ENCODE measurements around the gene MUTYH.

The MUTYH gene

GRCh38 chr1:45359882-45360513, 19.8 kb upstream of the MUTYH start:
- no peaks in the 10 kb centered on the region for H3K36me3 ChIP-seq (ENCODE audit: low read depth)
- no peak overlapping the region for H3K27ac ChIP-seq (ENCODE audit: poor library complexity, severe bottlenecking)
- H3K9me3 ChIP-seq (ENCODE audit: severe bottlenecking): no peaks in the 10 kb centered on the region
- H3K4me1 ChIP-seq (ENCODE audit: insufficient read depth, poor library complexity, severe bottlenecking): peaks cover 10% of the 10 kb centered on the region
- no peaks in the 10 kb centered on the region for H3K27me3 ChIP-seq (ENCODE audit: insufficient read depth, poor library complexity, severe bottlenecking)
- ATAC-seq (ENCODE audit: low read depth) (0 out of 3 replicates have a peak, but pooled peaks have one; percentile 31), DNase-seq (ENCODE audit: low spot score) (no peak)
- peak; percentile 81 for TF ChIP-seq CTCF (IDR thresholded peaks at IDR 0.05; ENCODE audit: poor library complexity, severe bottlenecking)
- no peak overlapping the region for H3K4me3 ChIP-seq (ENCODE audit: severe bottlenecking)

GRCh38 chr1:45356186-45356585, 15.9 kb upstream of the MUTYH start:
- H3K4me3 ChIP-seq (ENCODE audit: severe bottlenecking): no peak overlapping the region
- no peaks in the 10 kb centered on the region for H3K27me3 ChIP-seq (ENCODE audit: insufficient read depth, poor library complexity, severe bottlenecking)
- DNase-seq (ENCODE audit: low spot score) (no peak), ATAC-seq (ENCODE audit: low read depth) (peak; percentile 92)
- H3K27ac ChIP-seq (ENCODE audit: poor library complexity, severe bottlenecking): no peak overlapping the region
- TF ChIP-seq CTCF (IDR thresholded peaks at IDR 0.05; ENCODE audit: poor library complexity, severe bottlenecking): no peak
- H3K9me3 ChIP-seq (ENCODE audit: severe bottlenecking): no peaks in the 10 kb centered on the region
- no peaks in the 10 kb centered on the region for H3K36me3 ChIP-seq (ENCODE audit: low read depth)
- peaks cover 10% of the 10 kb centered on the region for H3K4me1 ChIP-seq (ENCODE audit: insufficient read depth, poor library complexity, severe bottlenecking)

- DNase-seq (ENCODE audit: low spot score) (no peak), ATAC-seq (ENCODE audit: low read depth) (peak; percentile 43; the same call in 2 of the 3 replicates)
- Histone ChIP-seq H3K4me3 (ENCODE audit: severe bottlenecking) (no peak overlapping the region), H3K4me1 (ENCODE audit: insufficient read depth, poor library complexity, severe bottlenecking) (peaks cover 10% of the 10 kb centered on the region), H3K9me3 (ENCODE audit: severe bottlenecking) (no peaks in the 10 kb centered on the region), H3K27ac (ENCODE audit: poor library complexity, severe bottlenecking) (no peak overlapping the region), H3K27me3 (ENCODE audit: insufficient read depth, poor library complexity, severe bottlenecking) (no peaks in the 10 kb centered on the region), H3K36me3 (ENCODE audit: low read depth) (no peaks in the 10 kb centered on the region)
- no peak for TF ChIP-seq CTCF (IDR thresholded peaks at IDR 0.05; ENCODE audit: poor library complexity, severe bottlenecking)
These were observed 15.4 kb upstream of the MUTYH start for GRCh38 chr1:45355683-45356082.

- H3K4me3 ChIP-seq (ENCODE audit: severe bottlenecking): no peak overlapping the region
- H3K27me3 ChIP-seq (ENCODE audit: insufficient read depth, poor library complexity, severe bottlenecking): no peaks in the 10 kb centered on the region
- H3K27ac ChIP-seq (ENCODE audit: poor library complexity, severe bottlenecking): no peak overlapping the region
- no peak for ATAC-seq (ENCODE audit: low read depth)
- H3K36me3 ChIP-seq (ENCODE audit: low read depth): no peaks in the 10 kb centered on the region
- no peaks in the 10 kb centered on the region for H3K9me3 ChIP-seq (ENCODE audit: severe bottlenecking)
- H3K4me1 ChIP-seq (ENCODE audit: insufficient read depth, poor library complexity, severe bottlenecking): peaks cover 6% of the 10 kb centered on the region
- DNase-seq (ENCODE audit: low spot score): no peak
- no peak for TF ChIP-seq CTCF (IDR thresholded peaks at IDR 0.05; ENCODE audit: poor library complexity, severe bottlenecking)
These were observed 14.6 kb upstream of the MUTYH start for GRCh38 chr1:45354838-45355237.

- Histone ChIP-seq H3K36me3 (ENCODE audit: low read depth) (no peaks in the 10 kb centered on the region), H3K4me1 (ENCODE audit: insufficient read depth, poor library complexity, severe bottlenecking) (peaks cover 16% of the 10 kb centered on the region), H3K27ac (ENCODE audit: poor library complexity, severe bottlenecking) (no peak overlapping the region), H3K9me3 (ENCODE audit: severe bottlenecking) (no peaks in the 10 kb centered on the region), H3K4me3 (ENCODE audit: severe bottlenecking) (no peak overlapping the region), H3K27me3 (ENCODE audit: insufficient read depth, poor library complexity, severe bottlenecking) (no peaks in the 10 kb centered on the region)
- no peak for ATAC-seq (ENCODE audit: low read depth)
- TF ChIP-seq CTCF (IDR thresholded peaks at IDR 0.05; ENCODE audit: poor library complexity, severe bottlenecking): no peak
- DNase-seq (ENCODE audit: low spot score): no peak
These were observed 13.4 kb upstream of the MUTYH start for GRCh38 chr1:45353685-45354084.

All from RWPE2 (cell line).